ENCODE measurements around the gene TAS1R2.

DNA sequence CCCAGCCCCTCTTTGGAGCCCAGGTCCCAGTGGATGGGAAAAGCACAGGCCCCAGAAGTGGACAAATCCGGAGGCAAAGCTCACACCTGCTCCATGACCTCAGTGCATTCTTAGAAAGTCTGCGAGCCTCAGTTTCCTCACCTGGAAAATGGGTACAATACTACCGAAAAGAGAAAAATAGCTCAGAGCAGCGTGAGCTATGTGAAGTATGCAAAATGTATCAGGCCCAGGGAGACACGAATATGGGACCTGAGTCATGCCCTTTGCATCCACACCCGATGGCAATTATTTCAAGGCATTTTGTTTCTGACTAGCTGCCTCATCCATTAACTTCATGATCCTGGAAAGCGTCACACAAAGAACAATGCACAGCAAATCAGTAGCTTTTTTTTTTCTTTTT lies 33.7 kb upstream of the TAS1R2 start:
- TF ChIP-seq, protein P1, sequence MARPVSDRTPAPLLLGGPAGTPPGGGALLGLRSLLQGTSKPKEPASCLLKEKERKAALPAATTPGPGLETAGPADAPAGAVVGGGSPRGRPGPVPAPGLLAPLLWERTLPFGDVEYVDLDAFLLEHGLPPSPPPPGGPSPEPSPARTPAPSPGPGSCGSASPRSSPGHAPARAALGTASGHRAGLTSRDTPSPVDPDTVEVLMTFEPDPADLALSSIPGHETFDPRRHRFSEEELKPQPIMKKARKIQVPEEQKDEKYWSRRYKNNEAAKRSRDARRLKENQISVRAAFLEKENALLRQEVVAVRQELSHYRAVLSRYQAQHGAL (CRISPR knock-in tag; IDR thresholded peaks at IDR 0.05; ENCODE audit: not compliant biosample characterization) = no peak
- TF ChIP-seq ZNF878 (CRISPR knock-in tag; IDR thresholded peaks at IDR 0.05) (no peak), ZNF883 (CRISPR knock-in tag; IDR thresholded peaks at IDR 0.05; ENCODE audit: not compliant biosample characterization) (no peak), XRCC5 (optimal IDR thresholded peaks at IDR 0.05; ENCODE audit: low read length) (no peak), ZSCAN25 (CRISPR knock-in tag; IDR thresholded peaks at IDR 0.05) (no peak), MIER2 (CRISPR knock-in tag; IDR thresholded peaks at IDR 0.05) (no peak), ZNF773 (CRISPR knock-in tag; IDR thresholded peaks at IDR 0.05; ENCODE audit: borderline replicate concordance) (no peak), NFYB (CRISPR knock-in tag; IDR thresholded peaks at IDR 0.05) (no peak), POLR2AphosphoS5 (IDR thresholded peaks at IDR 0.05; ENCODE audit: low read depth, low read length) (no peak), POLR2A (IDR thresholded peaks at IDR 0.05; ENCODE audit: insufficient read depth in 1 of 2, low read depth in 2 of 2, low read length in 2 of 2) (no peak), KLF13 (CRISPR knock-in tag; IDR thresholded peaks at IDR 0.05) (no peak), MAFK (conservative IDR thresholded peaks at IDR 0.05 in 1 of 2, IDR thresholded peaks at IDR 0.05 in 1 of 2; ENCODE audit: low read length in 2 of 2) (no peak)
- TF ChIP-seq, protein P2, sequence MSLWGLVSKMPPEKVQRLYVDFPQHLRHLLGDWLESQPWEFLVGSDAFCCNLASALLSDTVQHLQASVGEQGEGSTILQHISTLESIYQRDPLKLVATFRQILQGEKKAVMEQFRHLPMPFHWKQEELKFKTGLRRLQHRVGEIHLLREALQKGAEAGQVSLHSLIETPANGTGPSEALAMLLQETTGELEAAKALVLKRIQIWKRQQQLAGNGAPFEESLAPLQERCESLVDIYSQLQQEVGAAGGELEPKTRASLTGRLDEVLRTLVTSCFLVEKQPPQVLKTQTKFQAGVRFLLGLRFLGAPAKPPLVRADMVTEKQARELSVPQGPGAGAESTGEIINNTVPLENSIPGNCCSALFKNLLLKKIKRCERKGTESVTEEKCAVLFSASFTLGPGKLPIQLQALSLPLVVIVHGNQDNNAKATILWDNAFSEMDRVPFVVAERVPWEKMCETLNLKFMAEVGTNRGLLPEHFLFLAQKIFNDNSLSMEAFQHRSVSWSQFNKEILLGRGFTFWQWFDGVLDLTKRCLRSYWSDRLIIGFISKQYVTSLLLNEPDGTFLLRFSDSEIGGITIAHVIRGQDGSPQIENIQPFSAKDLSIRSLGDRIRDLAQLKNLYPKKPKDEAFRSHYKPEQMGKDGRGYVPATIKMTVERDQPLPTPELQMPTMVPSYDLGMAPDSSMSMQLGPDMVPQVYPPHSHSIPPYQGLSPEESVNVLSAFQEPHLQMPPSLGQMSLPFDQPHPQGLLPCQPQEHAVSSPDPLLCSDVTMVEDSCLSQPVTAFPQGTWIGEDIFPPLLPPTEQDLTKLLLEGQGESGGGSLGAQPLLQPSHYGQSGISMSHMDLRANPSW (CRISPR knock-in tag; IDR thresholded peaks at IDR 0.05; ENCODE audit: borderline replicate concordance) = no peak

All from HepG2 (cell line).